ENCODE data around the gene ZNF565.

- no peak for TF ChIP-seq CTCF (IDR thresholded peaks at IDR 0.05)
- TF ChIP-seq POLR2A (IDR thresholded peaks at IDR 0.05) = no peak
Observed at GRCh38 chr19:36236946-36237310, 22.5 kb upstream of the ZNF565 start.

Measured in testis (tissue), 2 donors.